ENCODE measurements around the gene MYH14. TPM values are rescaled to one million over a fixed set of nuclear protein-coding genes. Genes with fewer than 3 reads are reported as not detected.

MYH14 gene
- total RNA-seq, 4 donors from 2014 or later, result 103 to 174 (median 141) TPM

GRCh38 chr19:50173127-50173526 lies 30.3 kb upstream of the MYH14 start:
- no peak for TF ChIP-seq CTCF (IDR thresholded peaks at IDR 0.05 in 4 of 5, conservative IDR thresholded peaks at IDR 0.05 in 1 of 5)
- TF ChIP-seq POLR2A (IDR thresholded peaks at IDR 0.05), result no peak
- no peak for ATAC-seq
- in situ Hi-C loops (cut with MboI; ENCODE audit: low sequenced_read_pairs in 4 of 4), result loop anchor here in 3 of 4 donors (25.0 kb wide), 1 partner anchor 89 kb away; no protein-coding TSS in a partner anchor

GRCh38 chr19:50174100-50174793 lies 29.2 kb upstream of the MYH14 start:
- H3K36me3 ChIP-seq, result no peaks in the 10 kb centered on the region
- H3K4me3 ChIP-seq, result no peak overlapping the region
- DNase-seq, result no peak
- H3K27me3 ChIP-seq, result peaks cover 0 to under 1% (median 0%) of the 10 kb centered on the region in 3 donors
- H3K27ac ChIP-seq, result no peak overlapping the region
- ATAC-seq, result no peak
- no peaks in the 10 kb centered on the region for H3K4me1 ChIP-seq
- TF ChIP-seq CTCF (IDR thresholded peaks at IDR 0.05 in 4 of 5, conservative IDR thresholded peaks at IDR 0.05 in 1 of 5), result no peak
- no peak for TF ChIP-seq POLR2A (IDR thresholded peaks at IDR 0.05)
- no peaks in the 10 kb centered on the region for H3K9me3 ChIP-seq
- intact Hi-C loops (cut with DNase I; ENCODE audit: low total_unique reads), result no loop called here
- in situ Hi-C loops (cut with MboI; ENCODE audit: low sequenced_read_pairs in 4 of 4), result loop anchor here in 3 of 4 donors (25.0 kb wide), 1 partner anchor 88 kb away; no protein-coding TSS in a partner anchor

More at GRCh38 chr19:50173127-50173526, 30.3 kb upstream of the MYH14 start:
- DNase-seq, result no peak
- no peaks in the 10 kb centered on the region for H3K4me1 ChIP-seq
- H3K27ac ChIP-seq, result no peak overlapping the region
- H3K36me3 ChIP-seq, result no peaks in the 10 kb centered on the region
- H3K9me3 ChIP-seq, result no peaks in the 10 kb centered on the region
- no peak overlapping the region for H3K4me3 ChIP-seq
- intact Hi-C loops (cut with DNase I; ENCODE audit: low total_unique reads), result no loop called here
- peaks cover 0 to 10% (median 2%) of the 10 kb centered on the region in 3 donors for H3K27me3 ChIP-seq

DNA sequence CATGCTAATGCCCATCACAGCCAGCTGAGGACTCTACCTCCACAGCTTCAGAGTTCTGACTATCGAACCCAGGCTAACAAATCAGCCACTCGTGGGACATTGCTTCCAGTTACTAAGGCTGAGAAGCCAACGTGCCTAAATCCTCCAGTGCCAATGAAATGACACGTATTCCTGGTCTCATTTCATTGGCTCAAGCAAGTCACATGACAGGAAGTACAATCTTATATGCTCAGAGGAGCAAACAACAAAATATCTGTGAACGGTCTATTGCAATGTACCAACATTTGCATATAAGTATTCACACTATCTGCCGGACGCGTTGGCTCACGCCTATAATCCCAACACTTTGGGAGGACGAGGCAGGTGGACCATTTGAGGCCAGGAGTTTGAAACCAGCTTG lies 27.5 kb upstream of the MYH14 start:
- Histone ChIP-seq H3K27ac (no peak overlapping the region), H3K36me3 (no peaks in the 10 kb centered on the region), H3K9me3 (no peaks in the 10 kb centered on the region), H3K27me3 (no peaks in the 10 kb centered on the region), H3K4me1 (no peaks in the 10 kb centered on the region), H3K4me3 (no peak overlapping the region)
- ATAC-seq (no peak), DNase-seq (no peak)
- in situ Hi-C loops (cut with MboI; ENCODE audit: low sequenced_read_pairs in 4 of 4), result no loop called here
- intact Hi-C loops (cut with DNase I; ENCODE audit: low total_unique reads), result no loop called here
- TF ChIP-seq CTCF (IDR thresholded peaks at IDR 0.05 in 4 of 5, conservative IDR thresholded peaks at IDR 0.05 in 1 of 5) (no peak), POLR2A (IDR thresholded peaks at IDR 0.05) (no peak)

DNA sequence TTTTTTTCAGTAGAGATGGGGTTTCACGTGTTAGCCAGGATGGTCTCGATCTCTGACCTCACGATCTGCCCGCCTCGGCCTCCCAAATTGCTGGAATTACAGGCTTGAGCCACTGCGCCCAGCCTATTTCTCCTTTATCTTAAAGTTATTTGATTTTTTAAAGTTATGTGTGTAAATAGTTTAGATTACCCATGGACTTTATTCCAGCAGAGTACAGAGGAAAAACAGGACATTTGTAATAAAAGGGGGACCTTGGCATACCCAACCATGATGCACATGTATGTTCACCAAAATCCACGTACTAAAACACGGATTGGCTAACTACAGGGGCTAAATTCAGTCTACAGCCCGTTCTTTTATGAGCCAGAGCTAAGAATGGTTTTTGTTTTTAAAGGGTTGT lies 26.6 kb upstream of the MYH14 start:
- ATAC-seq, result no peak
- H3K36me3 ChIP-seq, result no peaks in the 10 kb centered on the region
- no peaks in the 10 kb centered on the region for H3K27me3 ChIP-seq
- no peak overlapping the region for H3K27ac ChIP-seq
- no peak overlapping the region for H3K4me3 ChIP-seq
- H3K4me1 ChIP-seq, result no peaks in the 10 kb centered on the region
- intact Hi-C loops (cut with DNase I; ENCODE audit: low total_unique reads), result no loop called here
- H3K9me3 ChIP-seq, result no peaks in the 10 kb centered on the region
- no peak for TF ChIP-seq POLR2A (IDR thresholded peaks at IDR 0.05)
- TF ChIP-seq CTCF (IDR thresholded peaks at IDR 0.05 in 4 of 5, conservative IDR thresholded peaks at IDR 0.05 in 1 of 5), result no peak
- DNase-seq, result no peak
- in situ Hi-C loops (cut with MboI; ENCODE audit: low sequenced_read_pairs in 4 of 4), result no loop called here
